ENCODE data around the gene CREB3L2.

The CREB3L2 gene

GRCh38 chr7:137891016-137891655 is 110.8 kb downstream of the CREB3L2 start:
- no peak for TF ChIP-seq CTCF (IDR thresholded peaks at IDR 0.05; ENCODE audit: low read depth, low read length, missing control alignments)
- no peak overlapping the region for H3K4me3 ChIP-seq (ENCODE audit: low read depth, low read length)
- in situ Hi-C loops (cut with HindIII; ENCODE audit: low sequenced_read_pairs): no loop called here
- no peak for DNase-seq (ENCODE audit: low read depth)

DNA sequence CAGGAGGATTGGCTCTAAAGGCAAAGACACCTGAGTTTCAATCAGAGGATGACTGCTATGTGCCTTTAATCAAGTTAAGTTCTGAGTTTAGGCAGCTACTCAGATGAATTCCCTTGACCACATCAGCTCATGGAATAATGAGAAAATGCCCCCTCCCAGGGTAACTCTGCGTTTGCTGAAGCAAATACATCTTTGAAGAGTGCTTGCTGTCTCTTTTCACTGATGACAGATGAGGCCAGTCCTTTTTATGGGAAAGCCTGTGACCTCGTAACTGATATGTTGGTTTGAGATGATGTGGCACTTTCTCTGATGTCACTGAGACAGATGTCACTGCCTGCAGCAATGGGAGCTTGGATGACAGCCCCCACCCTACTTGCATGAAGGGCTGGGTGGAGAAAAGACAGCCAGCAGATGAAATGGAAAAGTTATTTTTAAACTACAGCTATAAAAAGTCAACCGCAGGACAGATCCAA is 111.4 kb downstream of the CREB3L2 start:
- no peak overlapping the region for H3K4me3 ChIP-seq (ENCODE audit: low read depth, low read length)
- DNase-seq (ENCODE audit: low read depth): no peak
- in situ Hi-C loops (cut with HindIII; ENCODE audit: low sequenced_read_pairs): no loop called here
- no peak for TF ChIP-seq CTCF (IDR thresholded peaks at IDR 0.05; ENCODE audit: low read depth, low read length, missing control alignments)

DNA sequence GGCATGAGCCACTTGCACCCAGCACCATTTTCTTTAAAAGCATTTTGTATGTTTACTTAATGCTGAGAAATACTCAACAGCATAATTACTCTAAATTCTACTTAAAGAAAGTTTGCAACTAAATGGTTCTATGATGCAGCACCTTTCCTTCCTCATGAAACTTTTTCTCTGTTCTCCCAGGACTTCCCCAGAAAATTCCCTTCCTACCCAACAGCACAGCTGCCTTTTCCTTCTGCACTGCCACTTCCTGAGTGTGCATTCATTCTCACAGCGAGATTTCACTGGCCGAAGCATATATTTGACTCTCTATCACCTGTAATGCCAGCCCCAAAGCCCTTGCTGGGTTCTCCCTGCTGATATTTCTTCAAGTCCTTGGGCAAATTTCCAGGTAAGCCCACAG is 113.6 kb downstream of the CREB3L2 start:
- DNase-seq (ENCODE audit: low read depth): no peak

GRCh38 chr7:137886746-137887145 is 115.1 kb downstream of the CREB3L2 start:
- no peak for DNase-seq (ENCODE audit: low read depth)
- in situ Hi-C loops (cut with HindIII; ENCODE audit: low sequenced_read_pairs): no loop called here
- no peak overlapping the region for H3K4me3 ChIP-seq (ENCODE audit: low read depth, low read length)
- TF ChIP-seq CTCF (IDR thresholded peaks at IDR 0.05; ENCODE audit: low read depth, low read length, missing control alignments): no peak

More for the DNA sequence above, 113.6 kb downstream of the CREB3L2 start:
- no peak overlapping the region for H3K4me3 ChIP-seq (ENCODE audit: low read depth, low read length)
- no peak for TF ChIP-seq CTCF (IDR thresholded peaks at IDR 0.05; ENCODE audit: low read depth, low read length, missing control alignments)
- in situ Hi-C loops (cut with HindIII; ENCODE audit: low sequenced_read_pairs): no loop called here

GRCh38 chr7:137886281-137886680 is 115.6 kb downstream of the CREB3L2 start:
- no peak overlapping the region for H3K4me3 ChIP-seq (ENCODE audit: low read depth, low read length)
- DNase-seq (ENCODE audit: low read depth): no peak
- TF ChIP-seq CTCF (IDR thresholded peaks at IDR 0.05; ENCODE audit: low read depth, low read length, missing control alignments): no peak
- in situ Hi-C loops (cut with HindIII; ENCODE audit: low sequenced_read_pairs): no loop called here

DNA sequence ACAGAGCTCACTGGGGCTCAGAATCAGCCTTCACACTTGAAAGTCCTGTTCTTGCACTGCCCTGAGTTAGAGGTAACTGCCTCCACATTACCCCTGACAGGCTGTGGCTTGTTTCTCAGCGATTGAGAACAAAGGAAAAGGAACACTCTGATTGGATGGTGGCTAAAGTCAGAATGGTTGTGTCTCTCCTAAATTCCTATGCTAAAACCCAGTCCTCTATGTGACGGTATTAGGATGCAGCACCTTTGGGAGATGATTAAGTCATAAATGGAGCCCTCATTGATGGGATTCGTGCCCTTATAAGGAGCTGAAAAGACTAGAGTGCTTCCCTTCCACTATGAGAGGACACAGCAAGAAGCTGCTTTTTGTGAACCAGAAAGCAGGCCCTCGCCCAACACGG is 116.2 kb downstream of the CREB3L2 start:
- no peak overlapping the region for H3K4me3 ChIP-seq (ENCODE audit: low read depth, low read length)
- in situ Hi-C loops (cut with HindIII; ENCODE audit: low sequenced_read_pairs): no loop called here
- no peak for TF ChIP-seq CTCF (IDR thresholded peaks at IDR 0.05; ENCODE audit: low read depth, low read length, missing control alignments)
- DNase-seq (ENCODE audit: low read depth): no peak
